ENCODE results near the gene LAMC2. TPM values are rescaled to one million over a fixed set of nuclear protein-coding genes. Genes with fewer than 3 reads are reported as not detected.

Gene LAMC2
- total RNA-seq, 1 donor from 2014 or later = 14.8 TPM

GRCh38 chr1:183199304-183199703, 13.2 kb downstream of the LAMC2 start:
- Mint-ChIP-seq H3K27me3 (no peaks in the 10 kb centered on the region), H3K36me3 (no peaks in the 10 kb centered on the region), H3K9me3 (no peaks in the 10 kb centered on the region), H3K4me3 (peak overlapping the region; percentile 35), H3K27ac (no peak overlapping the region), H3K4me1 (ENCODE audit: unreplicated experiment) (peaks cover 23% of the 10 kb centered on the region)
- DNase-seq (ENCODE audit: extremely low spot score, unreplicated experiment) = no peak
- TF ChIP-seq, protein P1, sequence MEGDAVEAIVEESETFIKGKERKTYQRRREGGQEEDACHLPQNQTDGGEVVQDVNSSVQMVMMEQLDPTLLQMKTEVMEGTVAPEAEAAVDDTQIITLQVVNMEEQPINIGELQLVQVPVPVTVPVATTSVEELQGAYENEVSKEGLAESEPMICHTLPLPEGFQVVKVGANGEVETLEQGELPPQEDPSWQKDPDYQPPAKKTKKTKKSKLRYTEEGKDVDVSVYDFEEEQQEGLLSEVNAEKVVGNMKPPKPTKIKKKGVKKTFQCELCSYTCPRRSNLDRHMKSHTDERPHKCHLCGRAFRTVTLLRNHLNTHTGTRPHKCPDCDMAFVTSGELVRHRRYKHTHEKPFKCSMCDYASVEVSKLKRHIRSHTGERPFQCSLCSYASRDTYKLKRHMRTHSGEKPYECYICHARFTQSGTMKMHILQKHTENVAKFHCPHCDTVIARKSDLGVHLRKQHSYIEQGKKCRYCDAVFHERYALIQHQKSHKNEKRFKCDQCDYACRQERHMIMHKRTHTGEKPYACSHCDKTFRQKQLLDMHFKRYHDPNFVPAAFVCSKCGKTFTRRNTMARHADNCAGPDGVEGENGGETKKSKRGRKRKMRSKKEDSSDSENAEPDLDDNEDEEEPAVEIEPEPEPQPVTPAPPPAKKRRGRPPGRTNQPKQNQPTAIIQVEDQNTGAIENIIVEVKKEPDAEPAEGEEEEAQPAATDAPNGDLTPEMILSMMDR (conservative IDR thresholded peaks at IDR 0.05) = no peak

GRCh38 chr1:183200451-183200850, 14.4 kb downstream of the LAMC2 start:
- H3K36me3 Mint-ChIP-seq = no peaks in the 10 kb centered on the region
- H3K9me3 Mint-ChIP-seq = no peaks in the 10 kb centered on the region
- no peak for DNase-seq (ENCODE audit: extremely low spot score, unreplicated experiment)
- peaks cover 23% of the 10 kb centered on the region for H3K4me1 Mint-ChIP-seq (ENCODE audit: unreplicated experiment)
- peak overlapping the region; percentile 87 for H3K27ac Mint-ChIP-seq
- H3K4me3 Mint-ChIP-seq = peak overlapping the region; percentile 27
- H3K27me3 Mint-ChIP-seq = no peaks in the 10 kb centered on the region
- TF ChIP-seq, protein P1 (conservative IDR thresholded peaks at IDR 0.05) = no peak

DNA sequence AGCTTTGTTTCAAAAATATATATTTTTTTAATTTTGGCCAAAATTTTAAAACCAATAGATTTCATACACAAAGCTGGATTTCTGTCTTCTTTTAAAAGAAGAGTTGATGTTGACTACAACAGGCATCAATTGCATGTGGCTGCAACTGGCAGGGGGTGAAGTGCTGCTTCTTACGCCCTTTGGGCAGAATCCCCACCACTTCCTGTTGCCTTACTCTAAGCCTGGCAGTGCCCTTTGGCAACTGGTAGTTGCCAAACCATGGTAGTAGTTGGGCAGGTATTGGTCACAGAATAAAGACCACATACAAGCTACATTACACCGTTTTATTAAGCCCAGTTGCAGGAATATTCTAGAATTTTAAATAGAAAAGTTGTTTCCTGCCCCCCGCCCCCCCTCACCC, 17.0 kb downstream of the LAMC2 start:
- no peaks in the 10 kb centered on the region for H3K9me3 Mint-ChIP-seq
- DNase-seq (ENCODE audit: extremely low spot score, unreplicated experiment) = no peak
- peaks cover 19% of the 10 kb centered on the region for H3K4me1 Mint-ChIP-seq (ENCODE audit: unreplicated experiment)
- no peak overlapping the region for H3K27ac Mint-ChIP-seq
- H3K4me3 Mint-ChIP-seq = no peak overlapping the region
- no peaks in the 10 kb centered on the region for H3K36me3 Mint-ChIP-seq
- no peaks in the 10 kb centered on the region for H3K27me3 Mint-ChIP-seq
- TF ChIP-seq, protein P1 (conservative IDR thresholded peaks at IDR 0.05) = no peak

DNA sequence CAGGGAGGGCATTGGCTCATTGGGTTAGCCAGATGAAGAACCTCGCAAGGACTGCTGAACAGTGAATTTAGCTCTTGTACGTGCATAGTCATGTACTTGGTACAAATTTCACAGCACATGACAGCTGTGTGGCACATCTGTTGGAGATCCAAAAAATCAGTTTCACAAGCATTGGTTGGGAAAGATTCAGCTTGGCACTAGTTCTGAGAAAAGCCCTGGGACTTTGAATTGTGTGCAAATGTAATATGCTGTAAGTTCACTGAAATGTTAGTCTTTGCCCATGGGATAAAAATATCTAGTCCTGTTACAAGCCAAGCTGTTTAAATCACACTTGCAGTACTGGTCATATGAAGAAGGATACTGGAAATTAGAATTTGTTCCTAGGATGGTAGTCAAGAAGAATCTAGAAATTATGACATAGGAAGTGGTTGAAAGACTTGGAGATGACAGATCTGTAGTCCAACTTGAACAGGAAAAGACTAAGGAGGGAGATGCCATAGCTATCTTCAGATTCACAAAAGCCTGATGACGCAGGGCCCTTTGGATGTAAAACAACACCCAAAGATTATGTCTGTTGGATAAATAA, 19.2 kb downstream of the LAMC2 start:
- no peaks in the 10 kb centered on the region for H3K36me3 Mint-ChIP-seq
- H3K9me3 Mint-ChIP-seq = no peaks in the 10 kb centered on the region
- no peaks in the 10 kb centered on the region for H3K27me3 Mint-ChIP-seq
- DNase-seq (ENCODE audit: extremely low spot score, unreplicated experiment) = no peak
- no peak overlapping the region for H3K27ac Mint-ChIP-seq
- H3K4me1 Mint-ChIP-seq (ENCODE audit: unreplicated experiment) = peaks cover 12% of the 10 kb centered on the region
- H3K4me3 Mint-ChIP-seq = no peak overlapping the region
- TF ChIP-seq, protein P1 (conservative IDR thresholded peaks at IDR 0.05) = no peak

DNA sequence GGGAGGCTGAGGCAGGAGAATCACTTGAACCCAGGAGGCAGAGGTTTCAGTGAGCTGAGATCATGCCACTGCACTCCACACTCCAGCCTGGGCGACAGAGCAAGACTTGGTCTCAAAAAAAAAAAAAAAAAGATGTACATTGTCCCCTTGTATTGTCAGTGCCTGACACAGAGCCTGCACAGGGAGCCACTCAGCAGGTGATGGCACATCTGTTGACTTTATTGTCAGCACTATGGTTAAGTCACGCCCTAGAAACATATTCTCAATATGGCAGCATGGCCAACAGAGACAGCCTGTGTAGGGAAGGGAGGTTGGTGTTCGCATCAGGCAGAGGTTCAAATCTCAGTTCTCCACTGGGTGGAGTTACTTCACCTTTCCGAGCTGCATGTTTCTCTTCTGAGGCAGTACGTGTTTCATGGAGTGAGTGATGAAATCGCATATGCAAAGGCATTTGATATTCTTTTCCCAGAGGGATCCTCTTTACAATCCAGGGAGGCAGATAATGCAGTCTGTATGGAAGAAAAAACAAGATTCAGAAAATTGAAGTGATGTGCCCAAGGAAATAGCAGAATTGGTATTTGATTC, 20.6 kb downstream of the LAMC2 start:
- no peaks in the 10 kb centered on the region for H3K4me1 Mint-ChIP-seq (ENCODE audit: unreplicated experiment)
- no peak for DNase-seq (ENCODE audit: extremely low spot score, unreplicated experiment)
- H3K4me3 Mint-ChIP-seq = no peak overlapping the region
- H3K36me3 Mint-ChIP-seq = no peaks in the 10 kb centered on the region
- TF ChIP-seq, protein P1 (conservative IDR thresholded peaks at IDR 0.05) = no peak
- H3K27me3 Mint-ChIP-seq = no peaks in the 10 kb centered on the region
- no peak overlapping the region for H3K27ac Mint-ChIP-seq
- no peaks in the 10 kb centered on the region for H3K9me3 Mint-ChIP-seq

Measured in type B pancreatic cell (in vitro differentiated cells).